Activated CD4-positive, alpha-beta memory T cell treated with anti-CD3 and anti-CD28 coated beads for 36 hours (primary cell): Measurements from ENCODE around the gene ATP5PB. TPM values are rescaled to one million over a fixed set of nuclear protein-coding genes. Genes with fewer than 3 reads are reported as not detected.
A peak's percentile ranks its signal among the peaks of the same experiment; 100 is the strongest.

ENCODE experiments used
- CTCF ChIA-PET: fragments of 350-600 bp; sonication (Branson Sonifier 250); formaldehyde crosslinking; loops from one replicate; lab custom pipeline; 2021; ENCODE audit warnings: antibody characterized with exemption, inconsistent platforms; lab: Charles Lee
- POLR2A ChIA-PET: fragments of 350-600 bp; sonication (Branson Sonifier 250); formaldehyde crosslinking; loops from one replicate; lab custom pipeline; 2021; ENCODE audit warnings: antibody characterized with exemption; lab: Charles Lee
- DNase-seq: peaks from one replicate; pipeline ENCODE4 v3.0.0-alpha.2; 2020
- H3K27ac Mint-ChIP-seq: one replicate; pipeline ENCODE4 v1.8.0; 2021; ENCODE audit warnings: mixed read lengths
- H3K27me3 Mint-ChIP-seq: one replicate; pipeline ENCODE4 v1.8.0; 2021; ENCODE audit warnings: mixed read lengths
- H3K36me3 Mint-ChIP-seq: one replicate; pipeline ENCODE4 v1.8.0; 2021; ENCODE audit warnings: mixed read lengths
- H3K4me1 Mint-ChIP-seq: one replicate; pipeline ENCODE4 v1.8.0; 2021; ENCODE audit warnings: low read depth, mixed read lengths
- H3K4me3 Mint-ChIP-seq: one replicate; pipeline ENCODE4 v1.8.0; 2021; ENCODE audit warnings: mild to moderate bottlenecking, mixed read lengths
- H3K9me3 Mint-ChIP-seq: one replicate; pipeline ENCODE4 v1.8.0; 2021; ENCODE audit warnings: mixed read lengths
- intact Hi-C: fragments of 100-400 bp; cut with micrococcal nuclease; formaldehyde crosslinking; loops from one replicate; pipeline ENCODE4 v1.15.1; 2023
- total RNA-seq, 2 experiments: library from RNA; stranded (reverse); gene quantifications; one replicate each; pipeline ENCODE4 v1.2.3, GENCODE V29; 2021

The ATP5PB gene
- total RNA-seq, 2 experiments from 2014 or later = 300 to 302 TPM

DNA sequence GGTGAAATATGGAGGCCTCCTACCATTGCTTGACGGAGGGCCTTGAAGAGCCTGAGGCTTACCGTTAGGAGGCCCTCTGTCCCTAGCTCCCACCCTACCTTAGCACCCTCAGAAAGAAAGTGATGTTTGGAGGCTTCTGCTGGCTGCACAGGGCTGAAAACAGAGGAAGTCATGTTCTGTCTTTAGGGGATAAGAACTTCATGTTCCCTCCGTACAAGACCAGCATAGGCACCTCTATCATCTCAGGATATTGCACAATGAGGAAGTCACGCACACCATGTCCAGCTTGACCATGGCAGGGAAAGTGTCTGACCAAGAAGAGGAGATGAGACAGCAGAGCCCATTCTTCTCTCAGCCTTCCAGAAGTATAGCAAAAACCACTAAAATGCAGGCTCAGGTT is 40.3 kb downstream of the ATP5PB start:
- no peaks in the 10 kb centered on the region for H3K4me1 Mint-ChIP-seq
- H3K27me3 Mint-ChIP-seq = peaks cover 3% of the 10 kb centered on the region
- ChIA-PET POLR2A (no interaction called here), CTCF (interaction anchor here (0.9 to 1.5 kb wide), 3 partner anchors 8 to 225 kb away, joined by 3 to 5 read pairs (median 4); no protein-coding TSS in a partner anchor)
- no peak for DNase-seq
- no peak overlapping the region for H3K27ac Mint-ChIP-seq
- H3K4me3 Mint-ChIP-seq = no peak overlapping the region
- intact Hi-C loops = no loop called here
- no peaks in the 10 kb centered on the region for H3K9me3 Mint-ChIP-seq
- no peaks in the 10 kb centered on the region for H3K36me3 Mint-ChIP-seq

DNA sequence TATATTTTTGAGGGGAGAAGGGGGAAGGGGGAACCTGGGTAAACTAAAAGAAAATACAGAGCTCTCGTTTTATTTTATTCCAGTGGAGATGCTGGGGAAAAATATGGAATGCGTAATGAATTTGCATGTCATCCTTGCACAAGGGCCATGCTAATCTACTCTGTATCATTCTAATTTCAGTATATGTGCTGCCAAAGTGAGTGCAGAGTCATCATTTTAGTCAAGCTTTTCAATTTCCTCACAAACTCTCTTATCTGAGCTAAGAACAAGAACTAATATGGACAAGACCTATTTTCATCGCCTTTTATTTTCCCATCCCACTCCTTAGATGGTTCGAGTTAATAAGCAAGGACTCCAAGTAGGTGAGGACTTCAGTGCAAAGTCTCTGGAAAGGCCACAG is 41.0 kb downstream of the ATP5PB start:
- DNase-seq = no peak
- H3K36me3 Mint-ChIP-seq = no peaks in the 10 kb centered on the region
- CTCF ChIA-PET = interaction anchor here (1.0 to 1.5 kb wide), 3 partner anchors 9 to 265 kb away, joined by 3 to 4 read pairs (median 3); no protein-coding TSS in a partner anchor
- H3K4me1 Mint-ChIP-seq = no peaks in the 10 kb centered on the region
- H3K4me3 Mint-ChIP-seq = no peak overlapping the region
- POLR2A ChIA-PET = no interaction called here
- H3K27me3 Mint-ChIP-seq = peaks cover 3% of the 10 kb centered on the region
- no peak overlapping the region for H3K27ac Mint-ChIP-seq
- H3K9me3 Mint-ChIP-seq = peaks cover under 1% of the 10 kb centered on the region
- intact Hi-C loops = no loop called here

DNA sequence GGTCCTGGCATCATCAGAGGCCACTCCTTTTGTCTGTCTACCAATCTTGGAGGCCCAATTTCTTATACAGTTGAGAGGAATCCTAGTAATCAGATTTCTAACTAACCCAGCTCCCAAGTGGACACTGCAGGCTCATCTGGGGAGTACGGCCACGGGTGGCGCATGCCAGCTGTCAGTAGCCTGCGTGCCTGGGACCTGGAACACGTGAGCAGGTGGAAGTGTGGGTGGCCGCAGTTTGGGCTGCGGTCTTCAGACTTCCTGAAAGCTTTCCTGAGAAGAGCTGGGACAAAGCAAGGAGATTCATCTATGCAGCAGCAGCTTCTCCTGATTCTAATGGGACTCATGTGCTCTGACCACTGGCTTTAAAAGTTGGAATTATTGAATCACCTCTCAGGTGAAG is 41.8 kb downstream of the ATP5PB start:
- H3K4me1 Mint-ChIP-seq = peaks cover 4% of the 10 kb centered on the region
- H3K27ac Mint-ChIP-seq = no peak overlapping the region
- intact Hi-C loops = no loop called here
- ChIA-PET CTCF (interaction anchor here (1.1 to 1.5 kb wide), 3 partner anchors 9 to 264 kb away, joined by 3 to 4 read pairs (median 3); no protein-coding TSS in a partner anchor), POLR2A (no interaction called here)
- peaks cover 6% of the 10 kb centered on the region for H3K9me3 Mint-ChIP-seq
- peaks cover 3% of the 10 kb centered on the region for H3K27me3 Mint-ChIP-seq
- no peaks in the 10 kb centered on the region for H3K36me3 Mint-ChIP-seq
- no peak overlapping the region for H3K4me3 Mint-ChIP-seq
- DNase-seq = no peak

DNA sequence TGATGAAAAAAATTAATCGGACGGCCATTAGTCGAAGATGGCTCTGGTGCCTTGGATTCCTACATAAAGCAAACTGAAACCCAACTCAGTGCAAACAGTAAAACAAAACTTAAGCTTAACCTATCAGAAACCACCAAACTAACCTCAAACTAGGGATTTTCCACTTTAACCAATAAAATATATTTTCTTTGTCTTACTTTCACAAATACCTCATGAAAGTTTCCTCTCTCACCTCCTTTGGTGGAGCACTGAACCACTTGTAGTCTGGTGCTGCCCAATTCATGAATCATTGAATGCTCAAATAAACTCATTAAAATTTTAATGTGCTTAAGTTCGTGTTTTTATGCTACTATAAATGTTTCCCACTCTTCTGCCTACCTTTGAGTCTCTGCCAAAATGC is 47.1 kb downstream of the ATP5PB start:
- intact Hi-C loops = loop anchor here (1.0 kb wide), 1 partner anchor 20 kb away; no protein-coding TSS in a partner anchor
- Mint-ChIP-seq H3K4me3 (no peak overlapping the region), H3K27ac (peak overlapping the region; percentile 30), H3K27me3 (no peaks in the 10 kb centered on the region), H3K4me1 (peaks cover 29% of the 10 kb centered on the region), H3K9me3 (peaks cover 19% of the 10 kb centered on the region), H3K36me3 (peaks cover 3% of the 10 kb centered on the region)
- POLR2A ChIA-PET = interaction anchor here (0.5 to 4.4 kb wide), 3 partner anchors 11 to 20 kb away, joined by 3 to 29 read pairs (median 3); no protein-coding TSS in a partner anchor
- CTCF ChIA-PET = interaction anchor here (1.0 to 5.0 kb wide), 3 partner anchors 11 to 142 kb away, joined by 4 to 32 read pairs (median 4); no protein-coding TSS in a partner anchor
- no peak for DNase-seq

DNA sequence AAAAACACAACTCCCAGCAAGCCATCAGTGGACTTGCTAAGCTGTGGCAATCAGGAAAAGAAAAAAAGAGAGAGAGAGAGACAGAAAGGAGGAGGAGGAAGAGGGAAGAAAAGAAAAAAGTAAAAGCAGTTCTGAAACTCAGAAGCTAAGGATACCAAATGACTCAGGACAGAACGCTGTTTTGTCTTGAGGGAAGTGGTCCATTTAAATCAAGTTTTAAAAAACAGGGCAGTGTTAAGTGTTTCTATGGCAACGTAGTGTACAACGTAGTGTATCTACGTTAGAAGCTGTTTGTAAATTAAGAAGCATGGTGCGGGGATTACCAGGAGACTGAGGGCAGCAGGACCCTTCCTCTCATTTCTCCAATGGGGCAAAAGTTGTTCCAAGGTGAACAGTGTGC is 48.3 kb downstream of the ATP5PB start:
- Mint-ChIP-seq H3K9me3 (peaks cover 19% of the 10 kb centered on the region), H3K4me1 (peaks cover 34% of the 10 kb centered on the region), H3K36me3 (peaks cover 3% of the 10 kb centered on the region), H3K27me3 (no peaks in the 10 kb centered on the region), H3K4me3 (no peak overlapping the region), H3K27ac (no peak overlapping the region)
- intact Hi-C loops = no loop called here
- ChIA-PET CTCF (interaction anchor here (0.6 to 5.0 kb wide), 5 partner anchors 10 to 467 kb away, joined by 3 to 32 read pairs (median 4); no protein-coding TSS in a partner anchor), POLR2A (interaction anchor here (4.4 kb wide), 1 partner anchor 10 kb away, joined by 29 read pairs; no protein-coding TSS in a partner anchor)
- DNase-seq = no peak

- intact Hi-C loops = no loop called here
- POLR2A ChIA-PET = interaction anchor here (4.4 kb wide), 1 partner anchor 8 kb away, joined by 29 read pairs; no protein-coding TSS in a partner anchor
- H3K27ac Mint-ChIP-seq = no peak overlapping the region
- CTCF ChIA-PET = interaction anchor here (1.2 to 5.0 kb wide), 2 partner anchors 8 to 18 kb away, joined by 3 to 32 read pairs; no protein-coding TSS in a partner anchor
- peaks cover 19% of the 10 kb centered on the region for H3K9me3 Mint-ChIP-seq
- H3K27me3 Mint-ChIP-seq = no peaks in the 10 kb centered on the region
- peaks cover 3% of the 10 kb centered on the region for H3K36me3 Mint-ChIP-seq
- no peak for DNase-seq
- H3K4me1 Mint-ChIP-seq = peaks cover 50% of the 10 kb centered on the region
- no peak overlapping the region for H3K4me3 Mint-ChIP-seq
These were observed 49.9 kb downstream of the ATP5PB start for GRCh38 chr1:111499026-111499785.

- intact Hi-C loops = no loop called here
- ChIA-PET POLR2A (interaction anchor here (1.9 kb wide), 1 partner anchor 26 kb away, joined by 6 read pairs; no protein-coding TSS in a partner anchor), CTCF (no interaction called here)
- peaks cover 66% of the 10 kb centered on the region for H3K4me1 Mint-ChIP-seq
- H3K27me3 Mint-ChIP-seq = no peaks in the 10 kb centered on the region
- H3K4me3 Mint-ChIP-seq = no peak overlapping the region
- H3K36me3 Mint-ChIP-seq = peaks cover 1% of the 10 kb centered on the region
- H3K27ac Mint-ChIP-seq = no peak overlapping the region
- no peak for DNase-seq
- peaks cover 9% of the 10 kb centered on the region for H3K9me3 Mint-ChIP-seq
These were observed 52.4 kb downstream of the ATP5PB start for GRCh38 chr1:111501645-111502044.

DNA sequence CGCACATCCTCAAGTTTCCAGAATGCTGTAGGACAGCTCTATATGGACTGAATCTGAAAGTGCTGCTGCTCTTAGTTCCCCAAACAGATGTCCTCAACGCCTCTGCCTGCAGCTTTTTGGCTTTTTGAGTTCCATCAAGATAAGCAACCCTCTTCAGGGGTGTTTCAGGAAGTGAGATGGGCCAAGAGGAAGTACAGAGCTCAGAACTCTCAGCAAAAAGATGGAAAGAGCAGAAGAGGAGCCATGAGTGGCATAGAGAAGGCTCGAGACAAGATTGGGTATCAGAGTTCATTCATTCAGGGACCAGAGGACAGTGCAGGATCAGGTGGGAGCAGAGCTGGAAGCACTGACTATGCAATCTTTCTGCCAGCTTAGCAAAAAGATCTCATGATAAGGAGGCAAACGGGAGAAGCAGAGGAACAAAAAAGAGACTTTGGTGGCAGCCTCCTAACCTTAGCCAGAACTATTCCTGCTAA is 54.4 kb downstream of the ATP5PB start, which contains the start of the genes ADORA3 and TMIGD3:
Gene ADORA3, minus strand, starts transcription at position 49 of the 476 bp plus-strand sequence. CDS start 279 bp downstream, outside the sequence.
Gene TMIGD3, minus strand, starts transcription at position 49 of the 476 bp plus-strand sequence. CDS start 279 bp downstream, outside the sequence.
- H3K4me1 Mint-ChIP-seq = peaks cover 64% of the 10 kb centered on the region
- DNase-seq = no peak
- no peaks in the 10 kb centered on the region for H3K9me3 Mint-ChIP-seq
- ChIA-PET POLR2A (no interaction called here), CTCF (interaction anchor here (1.0 to 1.8 kb wide), 4 partner anchors 22 to 253 kb away, joined by 3 to 9 read pairs (median 6); no protein-coding TSS in a partner anchor)
- intact Hi-C loops = no loop called here
- no peak within 1 kb of the TSS for H3K4me3 Mint-ChIP-seq
- H3K36me3 Mint-ChIP-seq = no peaks in the 10 kb centered on the region
- no peak within 1 kb of the TSS for H3K27ac Mint-ChIP-seq
- H3K27me3 Mint-ChIP-seq = no peaks in the 10 kb centered on the region

GRCh38 chr1:111504097-111504496 is 54.8 kb downstream of the ATP5PB start:
- POLR2A ChIA-PET = no interaction called here
- Mint-ChIP-seq H3K9me3 (no peaks in the 10 kb centered on the region), H3K27me3 (no peaks in the 10 kb centered on the region), H3K36me3 (no peaks in the 10 kb centered on the region), H3K27ac (no peak overlapping the region), H3K4me1 (peaks cover 68% of the 10 kb centered on the region), H3K4me3 (no peak overlapping the region)
- intact Hi-C loops = no loop called here
- CTCF ChIA-PET = interaction anchor here (1.0 to 1.8 kb wide), 3 partner anchors 22 to 211 kb away, joined by 3 to 9 read pairs (median 8); no protein-coding TSS in a partner anchor
- no peak for DNase-seq

DNA sequence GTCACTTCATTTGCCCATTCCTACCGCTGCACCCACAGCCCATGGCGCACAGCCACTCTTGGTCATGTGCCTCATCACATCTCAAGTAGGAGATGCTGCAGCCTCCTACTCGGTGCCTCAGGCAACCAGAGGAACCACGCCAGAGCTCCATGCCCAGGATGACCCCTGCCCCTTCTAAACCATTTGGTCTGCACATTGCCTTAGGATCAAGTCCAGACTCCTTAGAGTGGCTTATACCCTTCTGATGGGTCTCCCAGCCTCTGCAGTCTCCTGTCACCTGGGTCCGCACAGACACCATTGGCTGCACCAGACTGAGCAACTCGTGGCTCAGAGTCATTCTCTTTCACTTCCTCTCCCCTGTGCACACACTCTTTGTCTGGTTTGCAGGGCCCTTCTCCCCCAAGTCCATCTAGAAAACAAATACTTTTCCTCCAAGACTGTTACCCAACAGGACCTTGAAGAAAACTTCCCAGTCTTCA is 56.4 kb downstream of the ATP5PB start:
- DNase-seq = peak; percentile 40
- ChIA-PET CTCF (interaction anchor here (0.9 to 5.7 kb wide), 4 partner anchors 12 to 249 kb away, joined by 3 to 59 read pairs (median 28); no protein-coding TSS in a partner anchor), POLR2A (interaction anchor here (2.8 to 3.6 kb wide), 3 partner anchors 8 to 115 kb away, joined by 21 to 29 read pairs (median 25); partner anchors contain the start of gene RAP1A)
- H3K27me3 Mint-ChIP-seq = no peaks in the 10 kb centered on the region
- no peaks in the 10 kb centered on the region for H3K36me3 Mint-ChIP-seq
- peak overlapping the region; percentile 76 for H3K27ac Mint-ChIP-seq
- intact Hi-C loops = loop anchor here (2.0 kb wide), 2 partner anchors 57 to 289 kb away; partner anchors contain the start of genes ATP5PB and WDR77
- peak overlapping the region; percentile 6 for H3K4me3 Mint-ChIP-seq
- peaks cover 75% of the 10 kb centered on the region for H3K4me1 Mint-ChIP-seq
- H3K9me3 Mint-ChIP-seq = no peaks in the 10 kb centered on the region

- intact Hi-C loops = loop anchor here (2.0 kb wide), 2 partner anchors 58 to 290 kb away; partner anchors contain the start of genes ATP5PB and WDR77
These were observed 57.3 kb downstream of the ATP5PB start for GRCh38 chr1:111506561-111506960.

More at GRCh38 chr1:111506561-111506960, 57.3 kb downstream of the ATP5PB start:
- ChIA-PET POLR2A (interaction anchor here (0.8 to 3.6 kb wide), 11 partner anchors 9 to 185 kb away, joined by 3 to 29 read pairs (median 18); partner anchors contain the start of gene RAP1A), CTCF (interaction anchor here (0.9 to 5.7 kb wide), 25 partner anchors 9 to 284 kb away, joined by 3 to 104 read pairs (median 22); partner anchors contain the start of genes INKA2 and RAP1A)
- H3K36me3 Mint-ChIP-seq = no peaks in the 10 kb centered on the region
- H3K4me3 Mint-ChIP-seq = no peak overlapping the region
- no peak for DNase-seq
- peak overlapping the region; percentile 76 for H3K27ac Mint-ChIP-seq
- H3K4me1 Mint-ChIP-seq = peaks cover 66% of the 10 kb centered on the region
- H3K27me3 Mint-ChIP-seq = no peaks in the 10 kb centered on the region
- H3K9me3 Mint-ChIP-seq = no peaks in the 10 kb centered on the region
